Epidermal melanocyte (primary cell): Measurements from ENCODE around the gene SFXN3.
A peak's percentile ranks its signal among the peaks of the same experiment; 100 is the strongest.

Experiments used
- DNase-seq: peaks from one replicate; pipeline ENCODE4 v3.0.0; 2011; ENCODE audit warnings: low spot score; ENCODE audit not compliant: insufficient read length

SFXN3 gene

GRCh38 chr10:101031128-101031795 lies at the start of gene SFXN3, which contains the start of gene PDZD7:
Gene SFXN3, plus strand, starts transcription at chr10:101031234. Its CDS starts 3,461 bp downstream, at chr10:101034695.
Gene PDZD7, minus strand, starts transcription at chr10:101031129. Its CDS starts 910 bp downstream, at chr10:101030219.
- peak; percentile 96 for DNase-seq

- DNase-seq: no peak
These were observed 47.9 kb upstream of the SFXN3 start for GRCh38 chr10:100982916-100983830.

GRCh38 chr10:100983868-100984671 lies 47.0 kb upstream of the SFXN3 start:
- no peak for DNase-seq

GRCh38 chr10:100984672-100985177 lies 46.3 kb upstream of the SFXN3 start:
- no peak for DNase-seq

GRCh38 chr10:100985336-100985735 lies 45.7 kb upstream of the SFXN3 start:
- DNase-seq: no peak

- DNase-seq: no peak
These were observed 44.4 kb upstream of the SFXN3 start for GRCh38 chr10:100986623-100986951.

- DNase-seq: peak; percentile 94
These were observed 43.9 kb upstream of the SFXN3 start, which contains the start of the genes MRPL43 and TWNK for GRCh38 chr10:100986952-100987684. Gene MRPL43, minus strand, starts transcription at chr10:100987497. Its CDS starts 54 bp downstream, at chr10:100987443. Gene TWNK, plus strand, starts transcription at chr10:100987543. Its CDS starts 668 bp downstream, at chr10:100988211.

GRCh38 chr10:100987685-100988049 lies 43.4 kb upstream of the SFXN3 start:
- DNase-seq: no peak

GRCh38 chr10:100988166-100988565 lies 42.9 kb upstream of the SFXN3 start:
- no peak for DNase-seq

GRCh38 chr10:100989088-100989487 lies 41.9 kb upstream of the SFXN3 start:
- DNase-seq: no peak

- peak; percentile 57 for DNase-seq
These were observed 36.9 kb upstream of the SFXN3 start for GRCh38 chr10:100993986-100994708.

- no peak for DNase-seq
These were observed 35.9 kb upstream of the SFXN3 start for GRCh38 chr10:100995181-100995580.

- DNase-seq: no peak
These were observed 34.2 kb upstream of the SFXN3 start for GRCh38 chr10:100996678-100997359.

- DNase-seq: peak; percentile 84
These were observed 33.5 kb upstream of the SFXN3 start for GRCh38 chr10:100997360-100998182.

GRCh38 chr10:100998183-100998990 lies 32.6 kb upstream of the SFXN3 start:
- peak; percentile 97 for DNase-seq

- peak; percentile 91 for DNase-seq
These were observed 31.9 kb upstream of the SFXN3 start for GRCh38 chr10:100998991-100999741.

GRCh38 chr10:100999742-101000126 lies 31.3 kb upstream of the SFXN3 start, which contains the start of gene LZTS2:
Gene LZTS2, plus strand, starts transcription at chr10:100999808. Its CDS starts 2,731 bp downstream, at chr10:101002539.
- DNase-seq: no peak
